PC-9 (cell line): ENCODE results near the gene FAM229A. TPM values are rescaled to one million over a fixed set of nuclear protein-coding genes. Genes with fewer than 3 reads are reported as not detected.

Source experiments
- BruUV-seq: library from RNA; stranded (reverse); fragments of 400-500 nt; replicated peaks from 2 replicates; lab custom pipeline; 2021; lab: Mats Ljungman, UMichigan
- CTCF ChIA-PET: fragments of 300-600 bp; sonication (Branson Sonifier 250); formaldehyde crosslinking; loops from one replicate; lab custom pipeline; 2022; ENCODE audit warnings: antibody characterized with exemption; lab: Charles Lee
- POLR2A ChIA-PET: fragments of 300-600 bp; sonication (Branson Sonifier 250); formaldehyde crosslinking; loops from one replicate; lab custom pipeline; 2022; ENCODE audit warnings: antibody characterized with exemption; ENCODE audit not compliant: unreplicated experiment; lab: Charles Lee
- DNase-seq, 2 experiments: peaks; one replicate each; pipeline versions ENCODE4 v3.0.0 to v3.0.0-alpha.2; 2015 to 2022; ENCODE audit warnings: mixed read lengths in 1 of 2
- H2AFZ ChIP-seq: fragments of 200-600 bp; sonication (generic); 2 replicates; pipeline ENCODE4 v1.8.1; 2017; ENCODE audit warnings: antibody characterized with exemption
- H3F3A ChIP-seq: fragments of 200-600 bp; sonication (generic); 2 replicates; pipeline ENCODE4 v1.8.1; 2017; ENCODE audit warnings: antibody characterized with exemption, mild to moderate bottlenecking, low read depth; ENCODE audit not compliant: insufficient read depth
- H3K27ac ChIP-seq: fragments of 200-600 bp; sonication (generic); 2 replicates; pipeline ENCODE4 v1.6.1; 2016; ENCODE audit warnings: mixed run types
- H3K27me3 ChIP-seq: fragments of 200-600 bp; sonication (generic); 2 replicates; pipeline ENCODE4 v1.6.1; 2016; ENCODE audit warnings: low read depth, mixed run types; ENCODE audit not compliant: insufficient read depth
- H3K36me3 ChIP-seq: fragments of 200-600 bp; sonication (generic); 2 replicates; pipeline ENCODE4 v1.6.1; 2016; ENCODE audit warnings: low read depth, mixed run types
- H3K4me1 ChIP-seq: fragments of 200-600 bp; sonication (generic); replicated peaks from 2 replicates; pipeline ENCODE4 v1.6.1; 2016; ENCODE audit warnings: mixed run types; ENCODE audit not compliant: insufficient read depth
- H3K4me2 ChIP-seq: fragments of 200-600 bp; sonication (generic); 2 replicates; pipeline ENCODE4 v1.6.1; 2017; ENCODE audit warnings: mixed run types
- H3K4me3 ChIP-seq: fragments of 200-600 bp; sonication (generic); 2 replicates; pipeline ENCODE4 v1.6.1; 2016; ENCODE audit warnings: mixed run types
- H3K79me2 ChIP-seq: fragments of 200-600 bp; sonication (generic); 2 replicates; pipeline ENCODE4 v1.6.1; 2017; ENCODE audit warnings: low read depth, mixed run types
- H3K9me2 ChIP-seq: fragments of 200-600 bp; sonication (generic); 2 replicates; pipeline ENCODE4 v1.8.1; 2017; ENCODE audit warnings: mild to moderate bottlenecking; ENCODE audit not compliant: insufficient read depth
- H3K9me3 ChIP-seq: fragments of 200-600 bp; sonication (generic); 2 replicates; pipeline ENCODE4 v1.8.1; 2016; ENCODE audit warnings: low read depth; ENCODE audit not compliant: insufficient read depth
- H4K20me1 ChIP-seq: fragments of 200-600 bp; sonication (generic); 2 replicates; pipeline ENCODE4 v1.8.1; 2017; ENCODE audit not compliant: insufficient read depth
- CTCF ChIP-seq: fragments of 200-600 bp; sonication (generic); conservative IDR thresholded peaks from 2 replicates; pipeline ENCODE4 v1.6.1; 2017; ENCODE audit warnings: mixed run types, antibody characterized with exemption, mild to moderate bottlenecking, moderate library complexity
- EZH2 ChIP-seq: fragments of 200-600 bp; sonication (generic); IDR thresholded peaks from 2 replicates; pipeline ENCODE4 v1.8.0; 2017; ENCODE audit warnings: antibody characterized with exemption, low read depth
- intact Hi-C: fragments of 100-400 bp; cut with micrococcal nuclease; formaldehyde crosslinking; loops from one replicate; pipeline ENCODE4 v1.10.0; 2022; ENCODE audit not compliant: unreplicated experiment
- total RNA-seq: library from RNA; stranded (reverse); gene quantifications from 2 replicates; pipeline ENCODE4 v1.2.3, GENCODE V29; 2021

The FAM229A gene
- total RNA-seq, 1 experiment from 2014 or later, result 13.1 TPM

DNA sequence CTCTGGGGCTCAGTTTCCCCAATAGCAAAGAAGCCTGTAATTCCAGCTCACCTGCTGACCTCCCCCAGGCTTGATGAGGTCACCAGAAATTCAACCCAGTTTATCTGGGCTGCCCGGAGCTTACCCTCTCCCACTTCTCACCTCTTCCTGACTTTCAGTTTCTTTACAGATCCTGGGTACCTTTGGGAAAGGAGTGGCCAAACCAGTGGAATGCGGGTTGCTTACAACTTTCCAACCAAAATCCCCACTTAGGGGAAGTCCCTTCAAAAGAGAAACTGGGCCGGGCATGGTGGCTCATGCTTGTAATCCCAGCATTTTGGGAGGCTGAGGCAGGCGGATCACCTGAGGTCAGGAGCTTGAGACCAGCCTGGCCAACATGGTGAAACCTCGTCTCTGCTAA lies 20.3 kb downstream of the FAM229A start:
- Histone ChIP-seq H3K36me3 (no peaks in the 10 kb centered on the region), H3K27me3 (no peaks in the 10 kb centered on the region), H4K20me1 (no peaks in the 10 kb centered on the region), H2AFZ (no peak overlapping the region), H3K9me3 (no peaks in the 10 kb centered on the region), H3F3A (peaks cover 12% of the 10 kb centered on the region; the same call in 1 of the 2 replicates), H3K27ac (no peak overlapping the region), H3K9me2 (no peaks in the 10 kb centered on the region), H3K4me1 (peaks cover 26% of the 10 kb centered on the region), H3K4me3 (no peak overlapping the region), H3K4me2 (peak overlapping the region; percentile 26), H3K79me2 (no peaks in the 10 kb centered on the region)
- DNase-seq, result peak; percentile 24 to 45
- POLR2A ChIA-PET, result interaction anchor here (0.6 to 0.7 kb wide), 3 partner anchors 20 to 298 kb away, joined by 3 read pairs; no protein-coding TSS in a partner anchor
- no peak for TF ChIP-seq EZH2
- TF ChIP-seq CTCF, result no peak
- CTCF ChIA-PET, result interaction anchor here (0.8 kb wide), 1 partner anchor 9 kb away, joined by 3 read pairs; no protein-coding TSS in a partner anchor
- intact Hi-C loops, result no loop called here
- BruUV-seq, result no TSS peak

DNA sequence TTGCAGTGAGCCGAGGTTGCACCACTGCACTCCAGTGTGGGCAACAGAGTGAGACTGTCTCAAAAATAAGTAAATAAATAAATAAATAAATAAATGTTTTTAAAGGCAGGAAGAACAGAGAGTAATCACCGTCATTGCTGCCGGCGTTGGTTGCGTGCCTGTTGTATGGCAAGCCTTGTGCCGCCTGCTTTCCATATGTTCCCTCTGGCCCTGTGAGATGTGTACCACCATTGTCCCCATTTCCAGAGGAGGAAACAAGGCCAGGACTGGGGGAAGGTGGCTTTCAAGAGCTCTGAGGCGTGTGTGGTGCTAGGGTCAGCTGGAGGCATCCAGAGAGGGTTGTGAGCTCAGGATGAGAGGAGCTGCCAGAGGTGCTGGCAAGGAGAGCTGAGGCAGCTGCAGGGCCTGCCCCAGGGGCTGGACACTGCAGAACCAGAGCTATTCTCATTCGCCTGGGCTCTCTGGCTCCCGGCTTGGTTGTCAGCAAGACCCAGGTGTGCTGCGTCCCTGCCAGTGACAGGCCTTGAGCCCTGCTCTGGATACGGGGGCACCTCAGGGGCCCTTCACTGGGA lies 21.0 kb downstream of the FAM229A start:
- intact Hi-C loops, result no loop called here
- Histone ChIP-seq H3K27ac (no peak overlapping the region), H3K4me2 (no peak overlapping the region), H4K20me1 (no peaks in the 10 kb centered on the region), H3K27me3 (no peaks in the 10 kb centered on the region), H3F3A (peaks cover 15% of the 10 kb centered on the region; the same call in 1 of the 2 replicates), H3K79me2 (no peaks in the 10 kb centered on the region), H3K9me2 (no peaks in the 10 kb centered on the region), H3K9me3 (no peaks in the 10 kb centered on the region), H3K4me1 (peaks cover 26% of the 10 kb centered on the region), H3K36me3 (no peaks in the 10 kb centered on the region), H3K4me3 (no peak overlapping the region), H2AFZ (no peak overlapping the region)
- DNase-seq, result no peak
- no TSS peak for BruUV-seq
- POLR2A ChIA-PET, result interaction anchor here (0.6 to 0.7 kb wide), 2 partner anchors 120 to 279 kb away, joined by 3 to 6 read pairs; no protein-coding TSS in a partner anchor
- CTCF ChIA-PET, result interaction anchor here (0.8 kb wide), 1 partner anchor 10 kb away, joined by 3 read pairs; no protein-coding TSS in a partner anchor
- TF ChIP-seq CTCF (no peak), EZH2 (no peak)

- Histone ChIP-seq H3K9me2 (no peaks in the 10 kb centered on the region), H3K4me3 (no peak overlapping the region), H3K79me2 (peaks cover 7% of the 10 kb centered on the region), H2AFZ (no peak overlapping the region), H3K27me3 (no peaks in the 10 kb centered on the region), H3K36me3 (no peaks in the 10 kb centered on the region), H3F3A (peaks cover 12% of the 10 kb centered on the region; the same call in 1 of the 2 replicates), H3K27ac (no peak overlapping the region), H4K20me1 (no peaks in the 10 kb centered on the region), H3K4me1 (peaks cover 26% of the 10 kb centered on the region), H3K9me3 (no peaks in the 10 kb centered on the region), H3K4me2 (no peak overlapping the region)
- peak in 1 of 2 experiments; percentile 49 for DNase-seq
- no TSS peak for BruUV-seq
- TF ChIP-seq CTCF, result no peak
- no peak for TF ChIP-seq EZH2
- POLR2A ChIA-PET, result interaction anchor here (0.6 kb wide), 1 partner anchor 443 kb away, joined by 6 read pairs; no protein-coding TSS in a partner anchor
- CTCF ChIA-PET, result no interaction called here
- intact Hi-C loops, result no loop called here
Measured at GRCh38 chr1:32339363-32339978, 22.8 kb downstream of the FAM229A start.
